Left kidney (tissue), 2 donors: ENCODE results near the gene APOA4. TPM values are rescaled to one million over a fixed set of nuclear protein-coding genes. Genes with fewer than 3 reads are reported as not detected.

ENCODE experiments used
- DNase-seq: peaks from one replicate; pipeline ENCODE4 v3.0.0-alpha.2; 2013
- polyA plus RNA-seq: library from polyadenylated mRNA; unstranded; fragments of 120-200 nt; gene quantifications from one replicate; pipeline ENCODE4 v1.2.1, GENCODE V29; 2013; ENCODE audit not compliant: insufficient read length

Gene APOA4
- polyA plus RNA-seq, 1 donor, result not detected

DNA sequence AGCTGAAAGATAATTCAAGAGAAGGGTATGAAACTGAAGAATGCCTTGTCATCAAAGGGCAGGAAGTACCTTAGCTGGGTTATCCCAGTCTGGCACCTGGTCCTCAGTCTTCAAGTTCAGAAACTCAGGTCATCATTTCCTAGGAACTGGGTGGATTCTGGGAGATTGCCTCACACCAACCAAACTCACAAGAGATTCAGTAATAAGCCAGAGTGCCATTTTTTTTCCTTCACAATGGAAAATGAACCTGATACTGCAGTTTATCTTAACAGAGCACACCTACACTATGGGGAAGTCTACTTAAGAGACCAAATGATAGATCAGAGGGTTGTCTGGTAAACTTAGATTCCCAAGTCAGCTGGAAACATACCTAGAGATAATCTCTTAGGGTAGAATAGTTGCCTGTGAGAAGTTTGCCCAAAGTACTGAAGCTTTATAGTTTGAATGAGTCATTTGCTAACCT, 46.6 kb downstream of the APOA4 start:
- no peak for DNase-seq

- DNase-seq, result no peak
These were observed 47.1 kb downstream of the APOA4 start for GRCh38 chr11:116775975-116776374.

DNA sequence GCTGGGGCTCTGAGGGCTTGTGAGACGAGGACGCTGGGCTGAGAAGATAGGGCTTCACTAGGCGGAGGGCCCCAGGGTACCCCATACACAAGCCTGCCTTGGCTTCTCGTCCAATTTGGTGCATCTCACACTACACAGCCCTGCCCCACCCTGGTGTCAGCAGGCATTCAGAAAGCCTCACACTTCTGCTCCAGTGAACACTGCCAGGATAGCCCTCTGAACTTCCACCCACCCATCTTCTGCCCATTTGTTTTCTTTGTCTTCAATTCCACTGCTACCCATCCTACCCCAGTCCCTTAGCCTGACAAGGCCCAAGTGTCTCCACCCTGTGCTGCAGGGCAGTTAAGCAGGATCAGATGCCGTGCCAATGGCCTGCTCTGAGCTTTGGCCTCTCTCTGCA, 48.4 kb downstream of the APOA4 start:
- no peak for DNase-seq

DNA sequence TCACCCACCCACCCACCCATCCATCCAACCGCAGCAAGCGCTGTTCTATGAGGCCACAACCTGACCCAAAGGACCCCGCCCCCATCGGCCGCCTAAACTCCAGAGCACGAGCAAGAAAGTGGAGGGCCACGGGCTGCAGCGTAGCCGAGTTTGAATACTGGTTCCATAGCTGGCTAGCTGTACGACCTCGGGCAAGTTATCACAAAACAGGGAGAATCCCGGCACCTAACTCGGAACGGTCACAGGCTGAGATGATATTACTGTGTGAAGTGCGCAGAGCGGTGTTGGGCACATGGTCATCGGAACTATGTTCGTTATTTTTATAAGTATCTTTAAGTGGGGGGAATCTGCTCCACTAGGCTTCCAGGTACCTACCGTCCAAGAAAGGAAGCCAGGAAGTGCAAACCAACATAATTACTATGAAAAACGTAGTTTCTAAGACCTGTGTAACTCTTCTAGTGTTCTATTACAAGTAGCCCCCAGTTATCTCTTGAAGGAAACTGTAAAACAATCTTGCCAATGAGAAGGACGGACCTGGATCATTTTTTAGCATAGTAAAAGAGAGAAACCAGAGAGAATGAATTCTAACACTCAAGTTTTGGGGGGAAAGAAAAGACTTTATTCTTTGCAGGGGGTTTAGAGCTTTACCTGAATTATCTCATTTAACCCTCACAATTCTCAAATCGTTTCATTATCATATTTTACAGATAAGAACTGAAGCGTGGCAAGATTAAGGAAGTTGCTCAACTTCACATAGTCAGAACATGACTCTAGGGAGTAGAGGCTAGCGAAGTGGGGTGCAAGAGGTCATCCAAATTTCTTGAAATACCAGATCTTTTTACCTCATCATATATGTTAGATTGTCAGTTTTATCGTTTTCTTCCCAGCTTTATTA, 49.7 kb downstream of the APOA4 start:
- DNase-seq, result no peak

DNA sequence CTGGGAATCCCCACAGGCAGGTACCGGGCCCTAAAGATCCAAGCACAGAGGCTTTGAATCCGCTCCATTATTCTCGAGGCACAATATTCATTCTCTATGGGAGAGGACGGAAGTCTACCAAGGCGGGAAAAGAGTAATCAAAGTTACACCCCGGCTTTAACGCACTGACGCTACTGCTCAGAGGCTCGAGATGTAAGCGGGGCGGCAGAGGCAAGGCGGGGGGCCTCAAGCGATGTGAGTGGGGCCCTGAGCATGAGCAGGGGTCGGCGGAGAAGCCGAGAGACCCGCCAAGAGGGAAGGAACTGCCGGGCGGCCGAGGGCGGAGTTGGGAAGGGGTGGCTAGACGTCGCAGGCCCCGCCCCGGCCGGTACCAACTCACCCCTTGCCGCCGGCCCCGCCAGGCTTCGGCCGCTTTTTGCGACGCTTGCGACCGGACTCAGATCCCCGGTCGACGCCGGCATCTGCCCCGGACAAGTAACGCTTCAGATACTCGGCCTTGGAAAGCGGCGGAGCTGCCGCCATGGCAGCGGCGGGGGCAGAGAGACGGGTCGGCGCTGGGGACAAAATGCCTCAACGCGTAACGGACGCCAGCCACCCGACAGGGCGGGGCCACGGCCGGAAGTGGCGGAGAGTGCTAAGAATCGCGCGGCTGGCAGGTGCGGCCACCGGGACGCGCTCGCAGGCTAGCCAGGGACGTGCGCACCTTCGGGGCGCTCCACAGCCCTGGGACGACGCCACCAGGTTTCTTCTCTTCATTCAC, 50.5 kb downstream of the APOA4 start, which contains the start of gene BUD13:
Gene BUD13 (minus strand): TSS at position 545 of the 760 bp plus-strand sequence. CDS start 23 bp downstream, at position 522.
- DNase-seq, result peak; percentile 89

- no peak for DNase-seq
These were observed 51.2 kb downstream of the APOA4 start for GRCh38 chr11:116771935-116772334.

Other genes starting within 250 kb of the APOA4 start
- 41.3 TPM for gene BUD13, start 50.3 kb downstream of the APOA4 start, polyA plus RNA-seq
- gene ZPR1, start 35.3 kb downstream of the APOA4 start, polyA plus RNA-seq, result 59.2 TPM
- not detected for gene APOA5, start 31.4 kb downstream of the APOA4 start, polyA plus RNA-seq
- 9.2 TPM for gene APOC3, start 6.6 kb upstream of the APOA4 start, polyA plus RNA-seq
- gene APOA1, start 14.3 kb upstream of the APOA4 start, polyA plus RNA-seq, result 97.1 TPM